Astrocyte (in vitro differentiated cells and primary cell): ENCODE results near the gene SLC26A2.

Source experiments
- CTCF ChIP-seq: IDR thresholded peaks from 2 replicates; pipeline ENCODE4 v1.5.1; 2011; ENCODE audit warnings: low read depth, mild to moderate bottlenecking, inconsistent platforms, low read length, moderate library complexity; ENCODE audit not compliant: insufficient read depth
- EZH2 ChIP-seq: IDR thresholded peaks from 2 replicates; pipeline ENCODE4 v1.6.1; 2012; ENCODE audit warnings: mild to moderate bottlenecking, low read length, inconsistent platforms; ENCODE audit not compliant: insufficient read depth

- TF ChIP-seq CTCF (no peak), EZH2 (no peak)
Measured at GRCh38 chr5:150021491-150022157, 61.1 kb downstream of the SLC26A2 start.
